H1 (cell line): ENCODE measurements around the gene GLIPR1. TPM values are rescaled to one million over a fixed set of nuclear protein-coding genes. Genes with fewer than 3 reads are reported as not detected.

Experiments
- CTCF ChIA-PET: fragments of 300-600 bp; sonication (Branson Sonifier 250); formaldehyde crosslinking; loops from one replicate; lab custom pipeline; 2021; ENCODE audit not compliant: partially characterized antibody; lab: Charles Lee
- POLR2A ChIA-PET: fragments of 300-600 bp; sonication (Branson Sonifier 250); formaldehyde crosslinking; loops from one replicate; lab custom pipeline; 2021; ENCODE audit warnings: inconsistent platforms; ENCODE audit not compliant: partially characterized antibody; lab: Charles Lee
- DNase-seq, 2 experiments: peaks; one replicate each; pipeline versions ENCODE4 v3.0.0 to v3.0.0-alpha.2; 2010 to 2022; ENCODE audit warnings: low spot score in 2 of 2, low read depth in 1 of 2, mixed read lengths in 1 of 2
- FAIRE-seq: peaks from 2 replicates; lab custom pipeline; 2011; peaks lifted over from hg19 to GRCh38; lab: Jason Lieb, UNC
- H2AFZ ChIP-seq: 2 replicates; pipeline ENCODE4 v1.8.1; 2012; ENCODE audit warnings: low read length, inconsistent platforms
- H2AK5ac ChIP-seq: 2 replicates; pipeline ENCODE4 v1.6.1; 2013; ENCODE audit warnings: low read depth, low read length
- H2BK120ac ChIP-seq: replicated peaks from 2 replicates; pipeline ENCODE3; 2013; ENCODE audit warnings: low read depth, low read length, inconsistent platforms
- H2BK12ac ChIP-seq: 2 replicates; pipeline ENCODE4 v1.6.1; 2013; ENCODE audit warnings: low read depth, low read length
- H2BK15ac ChIP-seq: 2 replicates; pipeline ENCODE4 v1.6.1; 2013; ENCODE audit warnings: low read length
- H2BK20ac ChIP-seq: 2 replicates; pipeline ENCODE4 v1.6.1; 2013; ENCODE audit warnings: low read length
- H2BK5ac ChIP-seq: 2 replicates; pipeline ENCODE4 v1.6.1; 2013; ENCODE audit warnings: low read depth, low read length
- H3K14ac ChIP-seq: 2 replicates; pipeline ENCODE4 v1.6.1; 2013; ENCODE audit warnings: inconsistent platforms; ENCODE audit not compliant: insufficient read length
- H3K18ac ChIP-seq: 2 replicates; pipeline ENCODE4 v1.6.1; 2013; ENCODE audit warnings: low read length; ENCODE audit errors: extremely low read depth
- H3K23ac ChIP-seq: 2 replicates; pipeline ENCODE4 v1.6.1; 2013; ENCODE audit warnings: inconsistent platforms; ENCODE audit not compliant: insufficient read length
- H3K23me2 ChIP-seq: 2 replicates; pipeline ENCODE4 v1.6.1; 2013; ENCODE audit warnings: low read depth, low read length
- H3K27ac ChIP-seq: 2 replicates; pipeline ENCODE4 v1.6.1; 2011; ENCODE audit warnings: low read depth, low read length, inconsistent platforms
- H3K27me3 ChIP-seq, 4 experiments: replicated peaks in 1 of 4; 1 replicate in 1 of 4; 2 replicates in 3 of 4; pipeline versions ENCODE4 v1.6.1 to v1.8.1; 2011 to 2013; ENCODE audit warnings: low read length in 3 of 4, mild to moderate bottlenecking in 3 of 4, inconsistent platforms in 2 of 4, mixed read lengths in 2 of 4, moderate library complexity in 1 of 4; ENCODE audit not compliant: control insufficient read depth in 3 of 4, insufficient read depth in 3 of 4; ENCODE audit errors: extremely low read depth in 1 of 4
- H3K36me3 ChIP-seq, 4 experiments: 2 replicates each; pipeline versions ENCODE4 v1.6.1 to v1.8.1; 2011 to 2013; ENCODE audit warnings: mild to moderate bottlenecking in 4 of 4, low read length in 3 of 4, moderate library complexity in 2 of 4, control low read depth in 1 of 4, inconsistent platforms in 1 of 4; ENCODE audit not compliant: insufficient read depth in 4 of 4, control insufficient read depth in 2 of 4
- H3K4ac ChIP-seq: replicated peaks from 2 replicates; pipeline ENCODE3; 2013; ENCODE audit warnings: low read length, low read depth, mixed read lengths, inconsistent platforms; ENCODE audit not compliant: insufficient read length
- H3K4me1 ChIP-seq, 4 experiments: replicated peaks in 1 of 4; 1 replicate in 1 of 4; 2 replicates in 3 of 4; pipeline versions ENCODE4 v1.6.1 to v1.8.1; 2011 to 2013; ENCODE audit warnings: low read length in 3 of 4, inconsistent platforms in 2 of 4, mixed read lengths in 1 of 4; ENCODE audit not compliant: insufficient read depth in 4 of 4, control insufficient read depth in 3 of 4
- H3K4me2 ChIP-seq, 2 experiments: 2 replicates each; pipeline versions ENCODE4 v1.6.1 to v1.8.1; 2011 to 2013; ENCODE audit warnings: low read depth in 2 of 2, low read length in 2 of 2, control low read depth in 1 of 2, inconsistent platforms in 1 of 2, mild to moderate bottlenecking in 1 of 2; ENCODE audit not compliant: insufficient read depth in 1 of 2
- H3K4me3 ChIP-seq, 4 experiments: fragments of 200-600, 300-600 bp in 1 of 4; sonication (generic), shearing (Covaris generic), sonication (Bioruptor Twin) in 1 of 4; 2 replicates each; pipeline versions ENCODE4 v1.5.1 to v1.8.1; 2011 to 2016; ENCODE audit warnings: low read length in 4 of 4, low read depth in 3 of 4, control low read depth in 2 of 4, inconsistent platforms in 2 of 4, mild to moderate bottlenecking in 2 of 4, mixed read lengths in 1 of 4, moderate library complexity in 1 of 4; ENCODE audit not compliant: insufficient read depth in 2 of 4; ENCODE audit errors: extremely low read depth in 1 of 4
- H3K56ac ChIP-seq: replicated peaks from 2 replicates; pipeline ENCODE3; 2013; ENCODE audit warnings: low read depth, mild to moderate bottlenecking, mixed read lengths, low read length, inconsistent platforms; ENCODE audit not compliant: insufficient read length
- H3K79me1 ChIP-seq: 2 replicates; pipeline ENCODE4 v1.6.1; 2013; ENCODE audit warnings: low read depth, low read length, control low read depth
- H3K79me2 ChIP-seq, 2 experiments: 2 replicates each; pipeline versions ENCODE4 v1.6.1 to v1.8.1; 2012 to 2013; ENCODE audit warnings: low read length in 2 of 2, mild to moderate bottlenecking in 2 of 2, inconsistent platforms in 1 of 2; ENCODE audit not compliant: insufficient read depth in 2 of 2, control insufficient read depth in 1 of 2
- H3K9ac ChIP-seq, 4 experiments: replicated peaks in 1 of 4; 1 replicate in 1 of 4; 2 replicates in 3 of 4; pipeline versions ENCODE4 v1.6.1 to v1.8.1; 2011 to 2013; ENCODE audit warnings: low read depth in 3 of 4, low read length in 3 of 4, control low read depth in 2 of 4, mild to moderate bottlenecking in 2 of 4, moderate library complexity in 2 of 4, inconsistent platforms in 1 of 4; ENCODE audit errors: extremely low read depth in 1 of 4
- H3K9me3 ChIP-seq, 2 experiments: 2 replicates each; pipeline versions ENCODE4 v1.6.1 to v1.8.1; 2012 to 2013; ENCODE audit warnings: mild to moderate bottlenecking in 2 of 2, moderate library complexity in 2 of 2, control low read depth in 1 of 2, inconsistent platforms in 1 of 2, low read depth in 1 of 2, low read length in 1 of 2, mixed read lengths in 1 of 2; ENCODE audit not compliant: insufficient read depth in 2 of 2
- H4K20me1 ChIP-seq, 2 experiments: replicated peaks in 1 of 2; 2 replicates each; pipeline versions ENCODE3 to v1.8.1; 2011 to 2013; ENCODE audit warnings: inconsistent platforms in 2 of 2, low read length in 2 of 2, mild to moderate bottlenecking in 1 of 2; ENCODE audit not compliant: insufficient read depth in 2 of 2, control insufficient read depth in 1 of 2
- H4K5ac ChIP-seq: 2 replicates; pipeline ENCODE4 v1.6.1; 2013; ENCODE audit warnings: low read length, low read depth, mixed read lengths, inconsistent platforms; ENCODE audit not compliant: insufficient read length
- H4K8ac ChIP-seq: 2 replicates; pipeline ENCODE4 v1.8.0; 2013; ENCODE audit warnings: mild to moderate bottlenecking, moderate library complexity, low read length, inconsistent platforms; ENCODE audit not compliant: insufficient read depth; ENCODE audit errors: extremely low read depth
- H4K91ac ChIP-seq: replicated peaks from 2 replicates; pipeline ENCODE3; 2013; ENCODE audit warnings: low read length, mixed read lengths, inconsistent platforms; ENCODE audit not compliant: insufficient read length
- BRCA1 ChIP-seq: IDR thresholded peaks from 2 replicates; pipeline ENCODE4 v1.6.1; 2012; ENCODE audit warnings: low read depth, low read length, improper control_type of control experiment
- CREB1 ChIP-seq: IDR thresholded peaks from 2 replicates; pipeline ENCODE4 v1.6.1; 2012; ENCODE audit warnings: inconsistent platforms
- EP300 ChIP-seq, 2 experiments: IDR thresholded peaks; 1 replicate in 1 of 2; 2 replicates in 1 of 2; pipeline ENCODE4 v1.6.1; 2011 to 2012; ENCODE audit warnings: low read depth in 2 of 2, low read length in 2 of 2, mild to moderate bottlenecking in 2 of 2, borderline replicate concordance in 1 of 2, inconsistent platforms in 1 of 2, moderate library complexity in 1 of 2
- EZH2 ChIP-seq: fragments of 200-600 bp; sonication (generic); IDR thresholded peaks from 2 replicates; pipeline ENCODE4 v1.7.1; 2012; ENCODE audit warnings: low read depth, mild to moderate bottlenecking, moderate library complexity, low read length, inconsistent platforms; ENCODE audit not compliant: severe bottlenecking
- GTF2F1 ChIP-seq: IDR thresholded peaks from 2 replicates; pipeline ENCODE4 v1.6.1; 2012; ENCODE audit warnings: low read depth, low read length, improper control_type of control experiment, borderline replicate concordance
- KDM1A ChIP-seq: fragments of 200-600, 300-600 bp; sonication (generic); IDR thresholded peaks from 2 replicates; pipeline ENCODE4 v1.7.1; 2016; ENCODE audit warnings: mild to moderate bottlenecking, low read length, borderline replicate concordance
- KDM5A ChIP-seq: fragments of 200-600 bp; IDR thresholded peaks from 2 replicates; pipeline ENCODE4 v1.7.1; 2012; ENCODE audit warnings: mild to moderate bottlenecking, low read length, inconsistent platforms, mixed read lengths
- NRF1 ChIP-seq: IDR thresholded peaks from 2 replicates; pipeline ENCODE4 v1.6.1; 2011; ENCODE audit warnings: mild to moderate bottlenecking, low read depth, low read length, improper control_type of control experiment
- PHF8 ChIP-seq: fragments of 200-600 bp; sonication (generic); conservative IDR thresholded peaks from 2 replicates; pipeline ENCODE4 v1.7.1; 2012; ENCODE audit warnings: low read depth, mild to moderate bottlenecking, inconsistent platforms, low read length, moderate library complexity
- POLR2A ChIP-seq, 2 experiments: IDR thresholded peaks; 1 replicate in 1 of 2; 2 replicates in 1 of 2; pipeline ENCODE4 v1.6.1; 2011; ENCODE audit warnings: low read depth in 2 of 2, low read length in 2 of 2, mild to moderate bottlenecking in 2 of 2; ENCODE audit errors: control extremely low read depth in 1 of 2
- RAD21 ChIP-seq, 2 experiments: IDR thresholded peaks in 1 of 2; conservative IDR thresholded peaks in 1 of 2; 2 replicates each; pipeline ENCODE4 v1.6.1; 2011; ENCODE audit warnings: low read depth in 2 of 2, low read length in 2 of 2, improper control_type of control experiment in 1 of 2, inconsistent platforms in 1 of 2, mild to moderate bottlenecking in 1 of 2, moderate library complexity in 1 of 2
- SP1 ChIP-seq: IDR thresholded peaks from 2 replicates; pipeline ENCODE4 v1.6.1; 2011; ENCODE audit warnings: low read depth, low read length
- TEAD4 ChIP-seq: IDR thresholded peaks from 2 replicates; pipeline ENCODE4 v1.6.1; 2012; ENCODE audit warnings: low read depth, low read length, inconsistent platforms, mixed read lengths
- ZNF274 ChIP-seq: IDR thresholded peaks from 2 replicates; pipeline ENCODE4 v1.7.0; 2012; ENCODE audit warnings: low read length, borderline replicate concordance; ENCODE audit errors: extremely low read depth
- WGBS, 2 experiments: shearing (Covaris generic) in 1 of 2; methylation state at CpG; one replicate each; pipeline versions ENCODE4 v1.1.6 to v1.1.7; 2013 to 2015; ENCODE audit warnings: low lambda C conversion rate in 2 of 2, mixed read lengths in 2 of 2, inconsistent platforms in 1 of 2, low coverage in 1 of 2, missing lambda C conversion rate in 1 of 2; ENCODE audit not compliant: insufficient replicate concordance in 2 of 2, insufficient coverage in 1 of 2, insufficient read length in 1 of 2; ENCODE audit errors: extremely low coverage in 1 of 2, missing lambda C conversion rate in 1 of 2; 5-methylcytosine and 5-hydroxymethylcytosine counted together
- polyA plus RNA-seq, 7 experiments: library from polyadenylated mRNA; depleted of rRNA in 3 of 7; stranded (reverse) in 5 of 7; unstranded in 2 of 7; fragments of >200 nt in 5 of 7; fragments of 200-250 nt in 2 of 7; gene quantifications; 1 replicate in 5 of 7; 2 replicates in 1 of 7; 4 replicates in 1 of 7; pipeline versions ENCODE4 v1.2.1 to v1.2.3, GENCODE V29; 2011 to 2013; ENCODE audit warnings: missing spikeins in 2 of 7, mixed read lengths in 2 of 7
- total RNA-seq: library from RNA; stranded (reverse); fragmentation: NEBNext Ultra II Directional; extraction: Animal tissue kit (Norgen Biotek cat#: 25700); gene quantifications from 2 replicates; pipeline ENCODE4 v1.2.1, GENCODE V29; 2021

The GLIPR1 gene
- total and polyA plus RNA-seq, 2 of the 8 experiments (the other 6 are each of a cell fraction or from before 2014, with no cell fraction given) = 0.23 to 1.5 TPM

GRCh38 chr12:75509621-75510020, 29.1 kb downstream of the GLIPR1 start:
- no peaks in the 10 kb centered on the region for H3K9me3 ChIP-seq
- WGBS, 2 experiments = 65% methylated on average over 4 of the region's 4 CpGs; no CpG with 5 or more reads in 1 of the 2 experiments
- no peak for DNase-seq
- no peak overlapping the region for H2BK5ac ChIP-seq
- no peak overlapping the region for H3K14ac ChIP-seq
- peaks cover 18 to 50% of the 10 kb centered on the region in 2 experiments; a peak in 3 of 4 replicates for H3K79me2 ChIP-seq
- H3K4me1 ChIP-seq = no peaks in the 10 kb centered on the region; a peak in 2 of 7 replicates
- H4K5ac ChIP-seq = no peak overlapping the region
- peaks cover 2 to 4% of the 10 kb centered on the region in 2 experiments for H4K20me1 ChIP-seq
- H3K23ac ChIP-seq = no peak overlapping the region
- H3K23me2 ChIP-seq = no peaks in the 10 kb centered on the region; the same call in 1 of the 2 replicates
- ChIA-PET CTCF (interaction anchor here (0.6 to 1.5 kb wide), 2 partner anchors 25 to 123 kb away, joined by 3 to 5 read pairs; no protein-coding TSS in a partner anchor), POLR2A (interaction anchor here (0.6 kb wide), 1 partner anchor 968 kb away, joined by 4 read pairs; no protein-coding TSS in a partner anchor)
- no peak overlapping the region for H2AK5ac ChIP-seq
- H3K18ac ChIP-seq = no peak overlapping the region
- no peaks in the 10 kb centered on the region for H3K79me1 ChIP-seq
- no peak for FAIRE-seq
- no peak overlapping the region for H2BK120ac ChIP-seq
- H3K4me3 ChIP-seq = peak overlapping the region in 1 of 4 experiments; percentile 94; a peak in 3 of 8 replicates
- H2BK12ac ChIP-seq = no peak overlapping the region
- no peak overlapping the region for H3K56ac ChIP-seq
- no peak overlapping the region for H2BK20ac ChIP-seq
- no peak overlapping the region for H2BK15ac ChIP-seq
- no peak overlapping the region for H3K4ac ChIP-seq
- no peak overlapping the region for H3K9ac ChIP-seq
- no peak overlapping the region for H2AFZ ChIP-seq
- no peak overlapping the region for H3K27ac ChIP-seq
- H3K4me2 ChIP-seq = peak overlapping the region; percentile 76 to 94; a peak in 3 of 4 replicates
- H3K27me3 ChIP-seq = no peaks in the 10 kb centered on the region
- H4K8ac ChIP-seq = no peak overlapping the region; the same call in 1 of the 2 replicates
- peaks cover 0 to 25% (median 8%) of the 10 kb centered on the region in 4 experiments; a peak in 6 of 8 replicates for H3K36me3 ChIP-seq
- H4K91ac ChIP-seq = no peak overlapping the region
- TF ChIP-seq BRCA1 (no peak), PHF8 (no peak), RAD21 (IDR thresholded peaks at IDR 0.05 in 1 of 2, conservative IDR thresholded peaks at IDR 0.05 in 1 of 2; ENCODE audit: low read depth in 2 of 2, low read length in 2 of 2) (no peak), TEAD4 (no peak), NRF1 (no peak), GTF2F1 (no peak), POLR2A (IDR thresholded peaks at IDR 0.05; ENCODE audit: control extremely low read depth in 1 of 2, low read depth in 2 of 2, low read length in 2 of 2) (no peak), EP300 (IDR thresholded peaks at IDR 0.05; ENCODE audit: borderline replicate concordance in 1 of 2, low read depth in 2 of 2, low read length in 2 of 2) (no peak), SP1 (no peak), EZH2 (no peak), ZNF274 (no peak), KDM1A (no peak), CREB1 (no peak), KDM5A (no peak)
